ENCODE results near the gene STH.

Gene STH

GRCh38 chr17:45982791-45983613, 16.0 kb upstream of the STH start:
- ChIA-PET POLR2A (no interaction called here), CTCF (no interaction called here)
- no peak for TF ChIP-seq ZNF223 (tag by site-specific recombination; IDR thresholded peaks at IDR 0.05)
- TF ChIP-seq, protein P1, sequence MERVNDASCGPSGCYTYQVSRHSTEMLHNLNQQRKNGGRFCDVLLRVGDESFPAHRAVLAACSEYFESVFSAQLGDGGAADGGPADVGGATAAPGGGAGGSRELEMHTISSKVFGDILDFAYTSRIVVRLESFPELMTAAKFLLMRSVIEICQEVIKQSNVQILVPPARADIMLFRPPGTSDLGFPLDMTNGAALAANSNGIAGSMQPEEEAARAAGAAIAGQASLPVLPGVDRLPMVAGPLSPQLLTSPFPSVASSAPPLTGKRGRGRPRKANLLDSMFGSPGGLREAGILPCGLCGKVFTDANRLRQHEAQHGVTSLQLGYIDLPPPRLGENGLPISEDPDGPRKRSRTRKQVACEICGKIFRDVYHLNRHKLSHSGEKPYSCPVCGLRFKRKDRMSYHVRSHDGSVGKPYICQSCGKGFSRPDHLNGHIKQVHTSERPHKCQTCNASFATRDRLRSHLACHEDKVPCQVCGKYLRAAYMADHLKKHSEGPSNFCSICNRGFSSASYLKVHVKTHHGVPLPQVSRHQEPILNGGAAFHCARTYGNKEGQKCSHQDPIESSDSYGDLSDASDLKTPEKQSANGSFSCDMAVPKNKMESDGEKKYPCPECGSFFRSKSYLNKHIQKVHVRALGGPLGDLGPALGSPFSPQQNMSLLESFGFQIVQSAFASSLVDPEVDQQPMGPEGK (tag by site-specific recombination; IDR thresholded peaks at IDR 0.05) = no peak
- no peak for TF ChIP-seq HOXD13 (CRISPR knock-in tag; IDR thresholded peaks at IDR 0.05; ENCODE audit: borderline replicate concordance)
- TF ChIP-seq, protein P2, sequence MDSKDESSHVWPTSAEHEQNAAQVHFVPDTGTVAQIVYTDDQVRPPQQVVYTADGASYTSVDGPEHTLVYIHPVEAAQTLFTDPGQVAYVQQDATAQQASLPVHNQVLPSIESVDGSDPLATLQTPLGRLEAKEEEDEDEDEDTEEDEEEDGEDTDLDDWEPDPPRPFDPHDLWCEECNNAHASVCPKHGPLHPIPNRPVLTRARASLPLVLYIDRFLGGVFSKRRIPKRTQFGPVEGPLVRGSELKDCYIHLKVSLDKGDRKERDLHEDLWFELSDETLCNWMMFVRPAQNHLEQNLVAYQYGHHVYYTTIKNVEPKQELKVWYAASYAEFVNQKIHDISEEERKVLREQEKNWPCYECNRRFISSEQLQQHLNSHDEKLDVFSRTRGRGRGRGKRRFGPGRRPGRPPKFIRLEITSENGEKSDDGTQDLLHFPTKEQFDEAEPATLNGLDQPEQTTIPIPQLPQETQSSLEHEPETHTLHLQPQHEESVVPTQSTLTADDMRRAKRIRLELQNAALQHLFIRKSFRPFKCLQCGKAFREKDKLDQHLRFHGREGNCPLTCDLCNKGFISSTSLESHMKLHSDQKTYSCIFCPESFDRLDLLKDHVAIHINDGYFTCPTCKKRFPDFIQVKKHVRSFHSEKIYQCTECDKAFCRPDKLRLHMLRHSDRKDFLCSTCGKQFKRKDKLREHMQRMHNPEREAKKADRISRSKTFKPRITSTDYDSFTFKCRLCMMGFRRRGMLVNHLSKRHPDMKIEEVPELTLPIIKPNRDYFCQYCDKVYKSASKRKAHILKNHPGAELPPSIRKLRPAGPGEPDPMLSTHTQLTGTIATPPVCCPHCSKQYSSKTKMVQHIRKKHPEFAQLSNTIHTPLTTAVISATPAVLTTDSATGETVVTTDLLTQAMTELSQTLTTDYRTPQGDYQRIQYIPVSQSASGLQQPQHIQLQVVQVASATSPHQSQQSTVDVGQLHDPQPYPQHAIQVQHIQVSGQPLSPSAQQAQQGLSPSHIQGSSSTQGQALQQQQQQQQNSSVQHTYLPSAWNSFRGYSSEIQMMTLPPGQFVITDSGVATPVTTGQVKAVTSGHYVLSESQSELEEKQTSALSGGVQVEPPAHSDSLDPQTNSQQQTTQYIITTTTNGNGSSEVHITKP (tag by site-specific recombination; IDR thresholded peaks at IDR 0.05) = no peak
- TF ChIP-seq KLF8 (tag by site-specific recombination; IDR thresholded peaks at IDR 0.05) = no peak
- TF ChIP-seq ZNF549 (tag by site-specific recombination; IDR thresholded peaks at IDR 0.05) = no peak
- TF ChIP-seq REPIN1 (tag by site-specific recombination; IDR thresholded peaks at IDR 0.05; ENCODE audit: low read depth) = no peak
- no peak for TF ChIP-seq ZNF521 (tag by site-specific recombination; IDR thresholded peaks at IDR 0.05)
- TF ChIP-seq ZNF701 (tag by site-specific recombination; IDR thresholded peaks at IDR 0.05) = no peak
- TF ChIP-seq ZNF629 (tag by site-specific recombination; IDR thresholded peaks at IDR 0.05) = no peak
- TF ChIP-seq KLF1 (tag by site-specific recombination; IDR thresholded peaks at IDR 0.05) = no peak
- TF ChIP-seq KLF17 (tag by site-specific recombination; IDR thresholded peaks at IDR 0.05) = no peak
- TF ChIP-seq KLF9 (tag by site-specific recombination; IDR thresholded peaks at IDR 0.05; ENCODE audit: low read depth) = no peak
- TF ChIP-seq, protein P3, sequence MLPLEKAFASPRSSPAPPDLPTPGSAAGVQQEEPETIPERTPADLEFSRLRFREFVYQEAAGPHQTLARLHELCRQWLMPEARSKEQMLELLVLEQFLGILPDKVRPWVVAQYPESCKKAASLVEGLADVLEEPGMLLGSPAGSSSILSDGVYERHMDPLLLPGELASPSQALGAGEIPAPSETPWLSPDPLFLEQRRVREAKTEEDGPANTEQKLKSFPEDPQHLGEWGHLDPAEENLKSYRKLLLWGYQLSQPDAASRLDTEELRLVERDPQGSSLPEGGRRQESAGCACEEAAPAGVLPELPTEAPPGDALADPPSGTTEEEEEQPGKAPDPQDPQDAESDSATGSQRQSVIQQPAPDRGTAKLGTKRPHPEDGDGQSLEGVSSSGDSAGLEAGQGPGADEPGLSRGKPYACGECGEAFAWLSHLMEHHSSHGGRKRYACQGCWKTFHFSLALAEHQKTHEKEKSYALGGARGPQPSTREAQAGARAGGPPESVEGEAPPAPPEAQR (tag by site-specific recombination; IDR thresholded peaks at IDR 0.05) = no peak
- TF ChIP-seq ZNF16 (tag by site-specific recombination; IDR thresholded peaks at IDR 0.05; ENCODE audit: low read depth) = no peak
- H3K36me3 ChIP-seq (ENCODE audit: control insufficient read depth in 2 of 2, insufficient read depth in 1 of 2, low read length in 2 of 2) = no peaks in the 10 kb centered on the region
- H3K9me3 ChIP-seq (ENCODE audit: control insufficient read depth, insufficient read depth, low read depth, low read length) = no peaks in the 10 kb centered on the region
- no peak overlapping the region for H3K4me3 ChIP-seq (ENCODE audit: low read depth, low read length)
- no peaks in the 10 kb centered on the region for H3K4me1 ChIP-seq (ENCODE audit: control insufficient read depth, insufficient read depth, low read length)
- H3K27ac ChIP-seq (ENCODE audit: extremely low read depth, low read depth, low read length) = no peak overlapping the region

GRCh38 chr17:45983614-45984310, 15.3 kb upstream of the STH start:
- ChIA-PET CTCF (no interaction called here), POLR2A (no interaction called here)
- no peaks in the 10 kb centered on the region for H3K36me3 ChIP-seq (ENCODE audit: control insufficient read depth in 2 of 2, insufficient read depth in 1 of 2, low read length in 2 of 2)
- H3K27ac ChIP-seq (ENCODE audit: extremely low read depth, low read depth, low read length) = no peak overlapping the region
- H3K9me3 ChIP-seq (ENCODE audit: control insufficient read depth, insufficient read depth, low read depth, low read length) = no peaks in the 10 kb centered on the region
- no peaks in the 10 kb centered on the region for H3K4me1 ChIP-seq (ENCODE audit: control insufficient read depth, insufficient read depth, low read length)
- H3K4me3 ChIP-seq (ENCODE audit: low read depth, low read length) = no peak overlapping the region
- TF ChIP-seq ZNF560 (tag by site-specific recombination; IDR thresholded peaks at IDR 0.05; ENCODE audit: borderline replicate concordance) (no peak), KLF7 (tag by site-specific recombination; IDR thresholded peaks at IDR 0.05; ENCODE audit: borderline replicate concordance) (no peak), ZNF558 (tag by site-specific recombination; IDR thresholded peaks at IDR 0.05) (no peak), MZF1 (tag by site-specific recombination; IDR thresholded peaks at IDR 0.05; ENCODE audit: borderline replicate concordance) (no peak), OSR2 (tag by site-specific recombination; IDR thresholded peaks at IDR 0.05) (no peak), YY1 (tag by site-specific recombination; IDR thresholded peaks at IDR 0.05) (no peak), KLF1 (tag by site-specific recombination; IDR thresholded peaks at IDR 0.05) (no peak), ZBTB8A (tag by site-specific recombination; IDR thresholded peaks at IDR 0.05) (no peak)
- TF ChIP-seq, protein P4, sequence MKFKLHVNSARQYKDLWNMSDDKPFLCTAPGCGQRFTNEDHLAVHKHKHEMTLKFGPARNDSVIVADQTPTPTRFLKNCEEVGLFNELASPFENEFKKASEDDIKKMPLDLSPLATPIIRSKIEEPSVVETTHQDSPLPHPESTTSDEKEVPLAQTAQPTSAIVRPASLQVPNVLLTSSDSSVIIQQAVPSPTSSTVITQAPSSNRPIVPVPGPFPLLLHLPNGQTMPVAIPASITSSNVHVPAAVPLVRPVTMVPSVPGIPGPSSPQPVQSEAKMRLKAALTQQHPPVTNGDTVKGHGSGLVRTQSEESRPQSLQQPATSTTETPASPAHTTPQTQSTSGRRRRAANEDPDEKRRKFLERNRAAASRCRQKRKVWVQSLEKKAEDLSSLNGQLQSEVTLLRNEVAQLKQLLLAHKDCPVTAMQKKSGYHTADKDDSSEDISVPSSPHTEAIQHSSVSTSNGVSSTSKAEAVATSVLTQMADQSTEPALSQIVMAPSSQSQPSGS (tag by site-specific recombination; IDR thresholded peaks at IDR 0.05; ENCODE audit: low read depth) = no peak

Measured in HEK293 (cell line).